ENCODE data around the gene ARHGAP8.

Gene ARHGAP8

GRCh38 chr22:44802956-44803355, 50.6 kb downstream of the ARHGAP8 start:
- no peak for DNase-seq (ENCODE audit: low spot score)

DNA sequence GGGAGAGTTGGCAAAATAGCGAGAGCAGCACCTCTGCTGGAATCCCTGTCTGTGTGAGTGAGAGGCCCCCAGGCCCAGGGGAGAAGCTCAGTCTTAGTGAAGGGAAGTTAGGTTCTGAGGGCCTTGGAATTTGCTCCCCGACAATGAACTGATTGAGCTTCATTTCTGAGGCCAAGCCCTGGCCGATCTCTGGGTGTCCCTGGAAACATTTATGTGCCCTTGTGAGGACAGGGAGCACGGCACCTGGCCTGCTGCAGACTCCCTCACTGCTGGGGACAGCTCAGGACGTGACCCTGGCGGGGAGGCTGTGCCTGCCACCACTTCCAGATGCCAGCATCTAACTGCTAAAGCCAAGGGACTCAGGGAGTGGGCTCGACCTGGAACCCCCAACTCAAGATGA, 52.0 kb downstream of the ARHGAP8 start:
- no peak for DNase-seq (ENCODE audit: low spot score)

GRCh38 chr22:44805711-44806110, 53.3 kb downstream of the ARHGAP8 start:
- DNase-seq (ENCODE audit: low spot score) = no peak

- no peak for DNase-seq (ENCODE audit: low spot score)
These were observed 54.9 kb downstream of the ARHGAP8 start for GRCh38 chr22:44807232-44807631.

DNA sequence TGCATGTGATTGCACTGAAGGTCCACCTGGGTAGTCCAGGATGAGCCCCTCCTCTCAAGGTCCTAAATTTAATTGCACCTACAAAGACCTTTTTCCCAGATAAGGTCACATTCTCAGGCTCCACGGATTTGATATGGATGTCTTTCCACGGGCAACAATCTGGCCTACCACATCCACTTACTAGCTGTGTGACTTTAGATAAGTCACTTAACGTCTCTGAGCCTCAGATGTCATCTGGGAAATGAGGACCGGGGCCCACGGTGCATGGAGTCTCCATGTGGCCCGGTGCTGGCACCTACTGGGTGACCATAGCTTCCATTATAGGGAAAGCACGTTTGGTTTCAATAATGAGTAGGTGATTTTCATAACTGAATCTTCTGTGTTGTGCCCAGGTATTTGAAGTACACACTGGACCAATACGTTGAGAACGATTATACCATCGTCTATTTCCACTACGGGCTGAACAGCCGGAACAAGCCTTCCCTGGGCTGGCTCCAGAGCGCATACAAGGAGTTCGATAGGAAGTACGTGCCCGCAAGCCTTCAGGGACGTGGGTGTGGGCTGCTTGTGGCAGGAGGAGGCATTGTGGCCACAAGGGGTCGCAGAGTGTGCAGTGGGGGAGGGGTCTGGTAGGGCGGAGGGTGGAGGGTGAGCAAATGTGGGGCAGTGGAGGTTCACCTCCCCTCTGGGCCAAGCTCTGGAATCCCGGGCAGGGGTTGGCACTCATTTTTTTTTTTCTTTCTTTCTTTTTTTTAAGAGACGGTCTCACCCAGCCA, 55.7 kb downstream of the ARHGAP8 start:
- no peak for DNase-seq (ENCODE audit: low spot score)

DNA sequence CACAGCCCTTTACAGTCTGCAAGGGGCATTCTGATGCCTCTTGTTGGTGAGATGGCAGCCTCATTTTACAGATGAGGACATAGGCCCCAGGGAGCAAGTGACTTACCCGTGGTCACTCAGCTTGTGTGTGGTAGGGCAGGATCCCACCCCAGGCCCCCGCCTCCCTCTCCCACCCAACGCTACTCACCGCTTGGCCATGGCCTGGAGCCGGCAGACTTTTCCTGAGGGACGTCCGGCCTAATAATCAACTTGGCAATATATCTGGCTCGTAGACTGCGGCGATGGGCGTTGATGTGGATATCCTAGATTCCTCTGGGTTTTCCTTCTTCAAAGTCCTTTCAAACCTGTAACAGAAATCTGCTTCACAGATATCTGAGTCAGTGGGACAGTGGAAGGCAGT, 57.1 kb downstream of the ARHGAP8 start:
- DNase-seq (ENCODE audit: low spot score) = no peak

DNA sequence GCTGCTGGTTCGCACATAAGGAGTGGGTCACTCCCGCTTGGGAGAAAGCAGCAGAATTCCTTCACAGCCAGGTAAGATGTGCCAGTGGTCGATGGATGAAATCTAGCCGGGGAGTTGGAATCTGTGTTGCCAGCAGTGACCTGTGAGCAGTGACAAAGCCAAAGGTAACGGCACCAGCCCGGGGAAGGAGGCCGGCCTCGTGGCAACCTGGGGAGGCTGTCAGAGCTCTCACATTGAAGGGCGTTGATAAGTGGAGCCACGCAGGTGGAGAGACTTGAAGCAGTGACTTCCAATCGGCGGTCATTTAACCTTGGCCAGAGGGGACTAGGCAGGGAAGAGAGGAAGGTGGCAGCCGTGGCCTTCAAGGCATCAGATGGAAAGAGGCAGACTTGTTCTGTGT, 58.8 kb downstream of the ARHGAP8 start:
- DNase-seq (ENCODE audit: low spot score) = no peak

DNA sequence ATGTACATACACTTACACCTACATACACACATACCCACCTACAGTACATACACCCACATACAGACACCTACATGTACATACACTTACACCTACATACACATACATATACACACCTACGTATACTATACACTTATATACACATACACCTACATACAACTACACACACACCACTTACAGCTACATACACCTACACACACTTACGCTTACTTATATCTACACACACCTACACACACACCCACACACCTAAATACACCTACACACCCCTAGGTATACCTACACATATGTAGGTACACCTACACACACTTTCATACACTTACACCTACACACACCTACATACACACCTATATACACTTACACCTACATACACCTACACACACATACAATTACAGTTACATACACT, 61.0 kb downstream of the ARHGAP8 start:
- no peak for DNase-seq (ENCODE audit: low spot score)

DNA sequence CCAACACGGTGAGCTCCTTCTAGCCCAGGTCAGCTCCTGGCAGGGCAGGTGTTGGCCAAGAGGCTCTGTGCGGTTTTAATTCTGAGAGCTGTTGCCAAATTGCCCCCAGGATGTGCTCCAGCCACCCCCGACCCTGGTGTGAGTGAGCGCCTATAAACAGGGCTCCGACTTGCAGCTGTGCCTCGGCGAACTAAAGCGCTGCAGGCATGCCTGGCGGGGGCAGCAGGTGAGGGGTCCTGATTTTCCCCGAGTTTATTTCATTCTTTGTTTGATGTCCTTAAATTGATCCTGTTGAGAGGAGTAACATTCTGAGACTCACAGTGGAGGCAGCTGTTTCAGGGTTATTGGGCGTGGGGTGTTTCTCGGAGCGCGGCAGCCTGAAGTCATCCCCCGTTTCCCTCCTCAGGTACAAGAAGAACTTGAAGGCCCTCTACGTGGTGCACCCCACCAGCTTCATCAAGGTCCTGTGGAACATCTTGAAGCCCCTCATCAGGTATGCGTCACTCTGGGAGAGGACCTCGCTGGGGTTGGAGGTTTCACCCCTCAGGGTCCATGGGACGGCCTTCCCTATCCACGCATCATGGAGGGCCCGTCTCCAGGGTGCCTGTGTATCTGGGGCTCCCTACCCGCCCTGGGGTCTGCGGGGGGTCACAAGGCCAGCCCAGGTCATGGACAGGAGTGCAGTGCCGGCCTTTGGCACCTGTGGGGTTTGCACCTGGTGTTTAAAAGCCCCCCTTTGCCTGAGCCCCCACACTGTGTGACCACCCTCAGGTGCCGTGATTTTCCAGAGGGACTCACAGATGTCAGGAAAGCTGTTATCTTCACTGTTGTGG, 62.1 kb downstream of the ARHGAP8 start:
- no peak for DNase-seq (ENCODE audit: low spot score)

GRCh38 chr22:44815099-44816070, 63.0 kb downstream of the ARHGAP8 start:
- no peak for DNase-seq (ENCODE audit: low spot score)

DNA sequence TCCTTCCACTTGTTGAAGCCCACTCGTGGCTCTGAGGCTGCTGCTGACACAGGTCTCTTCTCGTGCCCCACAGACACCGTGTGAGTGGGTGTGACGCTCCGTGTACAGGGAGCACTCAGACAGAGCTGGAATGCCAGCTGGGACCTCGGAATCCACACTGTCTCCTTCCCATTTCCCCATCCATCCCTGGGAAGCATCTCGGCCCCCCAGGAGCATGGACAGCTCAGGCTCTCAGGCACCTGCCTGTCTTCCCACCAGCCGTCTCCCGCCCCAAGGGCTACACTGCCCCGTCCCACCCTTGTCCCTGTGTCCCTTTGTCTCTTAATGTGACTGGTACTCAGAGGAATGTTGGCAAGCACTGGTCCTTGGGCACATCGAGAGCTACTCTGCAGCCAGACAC, 63.8 kb downstream of the ARHGAP8 start:
- DNase-seq (ENCODE audit: low spot score) = no peak

DNA sequence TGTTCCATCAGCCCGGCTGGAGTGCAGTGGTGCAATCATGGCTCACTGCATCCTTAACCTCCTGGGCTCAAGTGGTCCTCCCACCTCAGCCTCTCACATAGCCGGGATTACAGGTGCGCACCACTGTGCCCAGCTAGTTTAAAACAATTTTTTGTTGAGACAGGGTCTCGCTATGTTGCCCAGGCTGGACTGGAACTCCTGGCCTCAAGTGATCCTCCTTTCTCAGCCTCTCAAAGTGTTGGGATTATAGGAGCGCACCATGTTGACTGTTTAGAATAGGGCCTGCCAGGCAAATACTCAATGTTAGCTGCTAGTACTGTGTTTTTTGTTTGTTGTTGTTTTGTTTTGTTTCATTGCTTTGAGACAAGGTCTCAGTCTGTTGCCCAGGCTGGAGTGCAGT, 66.4 kb downstream of the ARHGAP8 start:
- DNase-seq (ENCODE audit: low spot score) = no peak

DNA sequence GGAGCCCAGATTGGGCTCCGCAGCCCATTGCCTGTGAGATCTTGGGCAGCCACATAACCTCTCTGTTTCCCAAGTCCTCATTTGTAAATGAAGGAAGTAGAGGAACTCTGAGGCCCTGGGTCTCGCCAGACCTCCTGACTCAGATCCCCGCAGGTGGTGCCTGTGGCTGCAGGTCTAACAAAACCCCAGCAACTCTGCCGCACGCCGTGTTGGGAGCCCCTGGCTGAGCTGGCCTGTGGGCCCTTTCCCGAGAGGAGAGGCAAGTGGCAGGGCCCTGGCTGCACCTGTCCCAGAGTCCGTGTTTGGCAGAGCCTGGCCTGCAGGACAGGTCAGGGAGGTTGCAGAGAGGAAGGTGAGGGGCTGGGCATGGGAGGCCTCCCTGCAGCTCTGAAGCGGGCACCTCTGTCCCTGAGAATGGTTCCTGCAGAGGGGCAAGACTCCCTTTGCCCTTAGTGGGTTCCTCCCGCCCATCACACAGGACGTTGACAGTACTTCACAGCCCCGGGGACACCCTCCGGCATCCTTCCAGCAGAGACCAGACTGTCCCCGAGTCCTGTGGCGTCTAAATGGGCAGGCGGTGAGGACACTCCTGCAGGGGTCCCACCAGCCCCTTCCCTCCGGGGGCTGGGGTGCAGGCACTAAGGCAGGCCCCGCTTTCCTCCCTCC, 67.7 kb downstream of the ARHGAP8 start:
- no peak for DNase-seq (ENCODE audit: low spot score)

- peak; percentile 47 for DNase-seq (ENCODE audit: low spot score)
These were observed 69.5 kb downstream of the ARHGAP8 start for GRCh38 chr22:44821741-44822475.

- DNase-seq (ENCODE audit: low spot score) = no peak
These were observed 70.2 kb downstream of the ARHGAP8 start for GRCh38 chr22:44822534-44822933.

DNA sequence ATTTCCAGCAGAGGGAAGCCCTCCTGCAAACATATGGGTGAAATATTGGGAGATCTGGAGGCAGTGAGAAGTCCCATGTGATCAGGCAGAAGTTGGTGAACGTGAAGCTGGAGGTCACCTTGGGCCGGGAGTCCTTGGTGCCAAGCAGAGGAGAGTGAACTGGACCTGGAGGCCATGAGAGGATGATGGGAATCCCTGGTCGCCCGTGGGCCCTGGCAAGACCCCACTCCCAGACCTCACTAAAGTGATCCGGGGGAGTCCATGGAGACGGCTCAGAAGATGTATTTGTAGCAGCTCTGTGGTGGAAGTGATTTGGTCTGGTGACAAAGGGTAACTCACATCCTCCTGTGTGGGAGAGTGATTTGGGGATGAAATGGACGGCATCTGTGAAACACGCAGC, 71.0 kb downstream of the ARHGAP8 start:
- no peak for DNase-seq (ENCODE audit: low spot score)

DNA sequence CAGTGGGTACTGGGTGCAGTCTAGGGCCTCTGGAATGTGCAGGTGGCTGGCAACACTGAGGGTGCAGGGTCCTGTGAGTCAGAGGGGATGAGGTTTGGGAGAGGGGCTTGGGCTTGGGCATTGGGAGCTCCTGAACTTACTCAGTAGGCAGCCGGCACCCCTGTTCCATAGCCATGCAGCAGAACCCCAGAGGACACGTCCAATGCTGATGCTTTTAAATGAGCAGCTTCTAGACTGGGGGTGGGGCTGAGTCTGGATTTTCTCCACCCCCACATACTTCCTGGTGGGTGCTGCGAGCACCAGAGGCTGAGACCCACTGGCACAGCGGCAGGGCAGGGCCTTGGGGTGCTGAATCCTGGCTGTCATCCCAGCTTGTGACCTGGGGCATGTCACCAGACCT, 71.4 kb downstream of the ARHGAP8 start:
- no peak for DNase-seq (ENCODE audit: low spot score)

GRCh38 chr22:44824271-44824670, 71.9 kb downstream of the ARHGAP8 start:
- DNase-seq (ENCODE audit: low spot score) = no peak

- no peak for DNase-seq (ENCODE audit: low spot score)
These were observed 73.2 kb downstream of the ARHGAP8 start for GRCh38 chr22:44825310-44826150.

DNA sequence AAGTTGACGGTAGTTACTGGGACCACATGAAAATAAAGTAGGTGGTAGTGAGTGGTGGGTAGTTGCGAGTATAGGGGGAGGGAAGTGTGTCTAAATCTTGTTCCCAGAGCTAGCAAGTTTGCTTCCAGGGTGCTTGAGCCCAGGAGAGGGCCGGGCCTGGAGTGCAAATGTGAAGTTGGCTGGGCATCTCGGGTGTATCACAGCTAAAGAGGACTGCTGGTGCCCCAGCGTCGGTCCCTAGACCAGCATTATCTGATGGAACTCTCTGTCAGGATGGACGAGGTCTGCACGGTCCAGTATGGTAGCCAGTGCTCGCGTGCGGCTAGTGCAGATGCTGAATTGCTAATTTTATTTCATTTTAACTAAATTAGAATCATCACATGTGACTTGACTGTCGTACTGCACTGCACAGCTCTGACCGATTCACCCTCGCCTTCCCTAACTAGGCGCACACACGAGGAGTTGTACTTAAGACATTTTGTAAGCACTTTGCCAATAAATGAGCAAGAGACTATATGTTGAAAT, 75.4 kb downstream of the ARHGAP8 start:
- no peak for DNase-seq (ENCODE audit: low spot score)
